K562 (cell line): Measurements from ENCODE around the gene ICA1. TPM values are rescaled to one million over a fixed set of nuclear protein-coding genes. Genes with fewer than 3 reads are reported as not detected.
A peak's percentile ranks its signal among the peaks of the same experiment; 100 is the strongest.

Experiments
- BRD9 ChIP-seq: fragments of 450-650 bp; IDR thresholded peaks from 2 replicates; pipeline ENCODE4 v1.6.1; 2018; ENCODE audit warnings: low read depth; ENCODE audit not compliant: partially characterized antibody
- CBX3 ChIP-seq, 2 experiments: IDR thresholded peaks; 1 replicate in 1 of 2; 2 replicates in 1 of 2; pipeline ENCODE4 v1.6.1; 2012; ENCODE audit warnings: inconsistent platforms in 2 of 2, low read length in 2 of 2, borderline replicate concordance in 1 of 2, control low read depth in 1 of 2
- FOXA3 ChIP-seq, 2 experiments: fragments of 450-650 bp in 1 of 2; sonication (generic) in 1 of 2; formaldehyde crosslinking; IDR thresholded peaks in 1 of 2; conservative IDR thresholded peaks in 1 of 2; 2 replicates each; pipeline versions ENCODE4 v1.4.0 to v1.8.0; 2020 to 2022; ENCODE audit warnings: mild to moderate bottlenecking in 2 of 2, missing genetic modification reagents in 1 of 2
- KDM5B ChIP-seq: fragments of 200-600 bp; sonication (generic); IDR thresholded peaks from 2 replicates; pipeline ENCODE4 v1.6.1; 2012; ENCODE audit warnings: low read depth, mild to moderate bottlenecking, moderate library complexity, low read length, control low read depth, inconsistent platforms; ENCODE audit not compliant: insufficient replicate concordance
- MNT ChIP-seq, 2 experiments: fragments of 450-650 bp; conservative IDR thresholded peaks; 2 replicates each; pipeline ENCODE4 v1.6.1; 2017; ENCODE audit warnings: mild to moderate bottlenecking in 2 of 2, moderate library complexity in 2 of 2
- NR3C1 ChIP-seq: sonication (generic); formaldehyde crosslinking; IDR thresholded peaks from 2 replicates; pipeline ENCODE4 v1.8.1; 2022; ENCODE audit warnings: missing genetic modification reagents
- POLR2H ChIP-seq: IDR thresholded peaks from 2 replicates; pipeline ENCODE4 v1.6.1; 2016; ENCODE audit warnings: missing genetic modification characterization, low read depth, mild to moderate bottlenecking, control low read depth, missing compliant biosample characterization, moderate library complexity
- RBBP5 ChIP-seq: fragments of 200-600 bp; sonication (generic); IDR thresholded peaks from 2 replicates; pipeline ENCODE4 v1.6.1; 2012; ENCODE audit warnings: borderline replicate concordance, mild to moderate bottlenecking, low read length, control low read depth, inconsistent platforms; ENCODE audit not compliant: insufficient read depth, poor library complexity, severe bottlenecking
- TCF3 ChIP-seq: sonication (generic); formaldehyde crosslinking; IDR thresholded peaks from 2 replicates; pipeline ENCODE4 v1.4.0; 2020; ENCODE audit warnings: mild to moderate bottlenecking, missing genetic modification reagents
- THRA ChIP-seq: fragments of 450-650 bp; IDR thresholded peaks from 2 replicates; pipeline ENCODE4 v1.6.1; 2017; ENCODE audit warnings: mild to moderate bottlenecking, moderate library complexity
- VEZF1 ChIP-seq: fragments of 200-800 bp; sonication (Bioruptor generic); IDR thresholded peaks from 2 replicates; pipeline ENCODE4 v1.6.1; 2017; ENCODE audit warnings: missing genetic modification characterization, missing compliant biosample characterization
- ZC3H8 ChIP-seq: fragments of 450-650 bp; IDR thresholded peaks from 2 replicates; pipeline ENCODE4 v1.6.1; 2017
- ZNF24 ChIP-seq: fragments of 450-650 bp; IDR thresholded peaks from 2 replicates; pipeline ENCODE4 v1.6.1; 2016
- ZSCAN32 ChIP-seq: fragments of 450-650 bp; formaldehyde crosslinking; IDR thresholded peaks from 2 replicates; pipeline ENCODE4 v1.4.0; 2020; ENCODE audit warnings: mild to moderate bottlenecking, moderate library complexity
- polyA plus RNA-seq, 8 experiments: library from polyadenylated mRNA; depleted of rRNA in 4 of 8; stranded (reverse) in 5 of 8; unstranded in 3 of 8; fragments of >200 nt; fragmentation: Nextera tagmentation in 2 of 8; fragmentation: Illumina TruSeq in 1 of 8; extraction: Ambion mirVana in 2 of 8; extraction: Trizol in 1 of 8; gene quantifications; 2 replicates each; pipeline versions ENCODE4 v1.2.1 to v1.2.3, GENCODE V29; 2011 to 2014; ENCODE audit warnings: inconsistent platforms in 1 of 8, missing spikeins in 1 of 8
- total RNA-seq, 7 experiments: library from RNA; depleted of rRNA in 6 of 7; stranded (reverse); fragments of >200 nt in 6 of 7; fragmentation: Illumina TruSeq in 2 of 7; extraction: Trizol in 2 of 7; gene quantifications; 2 replicates each; pipeline versions ENCODE4 v1.2.1 to v1.2.3, GENCODE V29; 2011 to 2021; ENCODE audit warnings: low replicate concordance in 1 of 7
- TF ChIP-seq, protein P1 (sequence below): fragments of 250-450 bp; sonication (Bioruptor Pico); IDR thresholded peaks from 2 replicates; pipeline ENCODE4 v1.4.0; 2020; ENCODE audit warnings: mild to moderate bottlenecking
- TF ChIP-seq, protein P2 (sequence below): fragments of 450-650 bp; formaldehyde crosslinking; IDR thresholded peaks from 2 replicates; pipeline ENCODE4 v1.4.0; 2020; ENCODE audit warnings: mild to moderate bottlenecking, mixed read lengths
- TF ChIP-seq, protein P3 (sequence below): sonication (generic); formaldehyde crosslinking; IDR thresholded peaks from 2 replicates; pipeline ENCODE4 v1.8.0; 2022; ENCODE audit warnings: mild to moderate bottlenecking, low read depth, missing genetic modification reagents

Gene ICA1
- total and polyA plus RNA-seq, 9 of the 15 experiments (the other 6 are each of a cell fraction or from before 2014, with no cell fraction given) = 7.1 to 22.3 (median 16.4) TPM

DNA sequence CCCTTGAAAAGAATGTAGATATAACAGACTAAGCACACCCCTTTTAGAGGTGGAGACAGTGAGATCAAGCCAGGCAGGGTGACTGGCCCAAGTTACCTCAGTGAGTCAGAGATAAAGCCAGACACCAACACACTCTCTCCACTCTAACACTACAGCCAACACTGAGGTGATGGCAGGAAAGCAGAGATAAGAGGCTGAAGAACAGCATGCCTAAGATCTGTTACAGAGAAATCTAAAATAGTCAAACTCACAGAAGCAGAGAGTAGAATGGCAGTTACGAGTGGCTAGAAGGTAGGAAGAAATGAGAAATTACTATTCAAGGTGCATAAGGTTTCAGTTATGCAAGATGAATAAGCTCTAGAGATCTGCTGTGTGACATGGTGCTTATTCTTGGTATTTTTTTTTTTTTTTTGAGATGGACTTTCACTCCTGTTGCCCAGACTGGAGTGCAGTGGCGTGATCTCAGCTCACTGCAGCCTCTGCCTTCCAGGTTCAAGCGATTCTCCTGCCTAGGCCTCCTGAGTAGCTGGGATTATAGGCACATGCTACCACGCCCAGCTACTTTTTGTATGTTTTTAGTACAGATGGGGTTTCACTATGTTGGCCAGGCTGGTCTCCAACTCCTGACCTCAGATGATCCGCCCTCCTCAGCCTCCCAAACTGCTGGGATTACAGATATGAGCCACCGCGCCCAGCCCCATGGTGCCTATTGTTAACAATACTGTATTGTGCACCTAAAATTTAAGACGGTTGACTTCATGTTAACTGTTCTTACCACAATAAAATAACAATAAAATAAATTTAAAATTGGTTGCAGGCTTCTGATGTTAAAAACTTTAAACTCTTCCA is 28.7 kb downstream of the ICA1 start (continued):
- TF ChIP-seq THRA (peak; percentile 78), ZSCAN32 (CRISPR knock-in tag) (no peak), NR3C1 (CRISPR knock-in tag) (no peak), TCF3 (CRISPR knock-in tag) (peak; percentile 91), BRD9 (peak; percentile 83), POLR2H (tag) (no peak), RBBP5 (no peak), CBX3 (IDR thresholded peaks at IDR 0.05; ENCODE audit: borderline replicate concordance in 1 of 2, low read length in 2 of 2) (peak in 1 of 2 experiments; percentile 91; a peak in 2 of 3 replicates), ZC3H8 (peak; percentile 49; the same call in 1 of the 2 replicates), KDM5B (peak; percentile 55), VEZF1 (CRISPR knock-in tag) (no peak), MNT (conservative IDR thresholded peaks at IDR 0.05) (peak in 1 of 2 experiments; percentile 70; a peak in 2 of 4 replicates), FOXA3 (CRISPR knock-in tag; conservative IDR thresholded peaks at IDR 0.05 in 1 of 2, IDR thresholded peaks at IDR 0.05 in 1 of 2) (no peak), ZNF24 (peak; percentile 60; the same call in 1 of the 2 replicates)
- TF ChIP-seq, protein P1, sequence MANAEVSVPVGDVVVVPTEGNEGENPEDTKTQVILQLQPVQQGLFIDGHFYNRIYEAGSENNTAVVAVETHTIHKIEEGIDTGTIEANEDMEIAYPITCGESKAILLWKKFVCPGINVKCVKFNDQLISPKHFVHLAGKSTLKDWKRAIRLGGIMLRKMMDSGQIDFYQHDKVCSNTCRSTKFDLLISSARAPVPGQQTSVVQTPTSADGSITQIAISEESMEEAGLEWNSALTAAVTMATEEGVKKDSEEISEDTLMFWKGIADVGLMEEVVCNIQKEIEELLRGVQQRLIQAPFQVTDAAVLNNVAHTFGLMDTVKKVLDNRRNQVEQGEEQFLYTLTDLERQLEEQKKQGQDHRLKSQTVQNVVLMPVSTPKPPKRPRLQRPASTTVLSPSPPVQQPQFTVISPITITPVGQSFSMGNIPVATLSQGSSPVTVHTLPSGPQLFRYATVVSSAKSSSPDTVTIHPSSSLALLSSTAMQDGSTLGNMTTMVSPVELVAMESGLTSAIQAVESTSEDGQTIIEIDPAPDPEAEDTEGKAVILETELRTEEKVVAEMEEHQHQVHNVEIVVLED (CRISPR knock-in tag) = no peak
- TF ChIP-seq, protein P2, sequence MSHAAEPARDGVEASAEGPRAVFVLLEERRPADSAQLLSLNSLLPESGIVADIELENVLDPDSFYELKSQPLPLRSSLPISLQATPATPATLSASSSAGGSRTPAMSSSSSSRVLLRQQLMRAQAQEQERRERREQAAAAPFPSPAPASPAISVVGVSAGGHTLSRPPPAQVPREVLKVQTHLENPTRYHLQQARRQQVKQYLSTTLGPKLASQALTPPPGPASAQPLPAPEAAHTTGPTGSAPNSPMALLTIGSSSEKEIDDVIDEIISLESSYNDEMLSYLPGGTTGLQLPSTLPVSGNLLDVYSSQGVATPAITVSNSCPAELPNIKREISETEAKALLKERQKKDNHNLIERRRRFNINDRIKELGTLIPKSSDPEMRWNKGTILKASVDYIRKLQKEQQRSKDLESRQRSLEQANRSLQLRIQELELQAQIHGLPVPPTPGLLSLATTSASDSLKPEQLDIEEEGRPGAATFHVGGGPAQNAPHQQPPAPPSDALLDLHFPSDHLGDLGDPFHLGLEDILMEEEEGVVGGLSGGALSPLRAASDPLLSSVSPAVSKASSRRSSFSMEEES (CRISPR knock-in tag) = no peak
- TF ChIP-seq, protein P3, sequence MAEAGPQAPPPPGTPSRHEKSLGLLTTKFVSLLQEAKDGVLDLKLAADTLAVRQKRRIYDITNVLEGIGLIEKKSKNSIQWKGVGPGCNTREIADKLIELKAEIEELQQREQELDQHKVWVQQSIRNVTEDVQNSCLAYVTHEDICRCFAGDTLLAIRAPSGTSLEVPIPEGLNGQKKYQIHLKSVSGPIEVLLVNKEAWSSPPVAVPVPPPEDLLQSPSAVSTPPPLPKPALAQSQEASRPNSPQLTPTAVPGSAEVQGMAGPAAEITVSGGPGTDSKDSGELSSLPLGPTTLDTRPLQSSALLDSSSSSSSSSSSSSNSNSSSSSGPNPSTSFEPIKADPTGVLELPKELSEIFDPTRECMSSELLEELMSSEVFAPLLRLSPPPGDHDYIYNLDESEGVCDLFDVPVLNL = no peak
